GM23338 (cell line): Measurements from ENCODE around the gene FBXL5.

Experiments used
- EZH2 ChIP-seq: fragments of 200-600 bp; sonication (generic); IDR thresholded peaks from one replicate; pipeline ENCODE4 v1.8.0; 2017; ENCODE audit warnings: antibody characterized with exemption, mild to moderate bottlenecking, low read depth; ENCODE audit not compliant: unreplicated experiment
- JUNB ChIP-seq: IDR thresholded peaks from one replicate; pipeline ENCODE4 v1.6.1; 2016; ENCODE audit warnings: antibody characterized with exemption; ENCODE audit not compliant: unreplicated experiment
- POLR2AphosphoS5 ChIP-seq: IDR thresholded peaks from 2 replicates; pipeline ENCODE4 v1.6.1; 2016; ENCODE audit warnings: antibody characterized with exemption, low read depth
- TF ChIP-seq, protein P1 (sequence below): IDR thresholded peaks from one replicate; pipeline ENCODE4 v1.6.1; 2018; ENCODE audit warnings: antibody characterized with exemption; ENCODE audit not compliant: unreplicated experiment
- TF ChIP-seq, protein P2 (sequence below), 2 experiments: fragments of 200-600 bp in 1 of 2; sonication (generic) in 1 of 2; conservative IDR thresholded peaks; 2 replicates each; pipeline versions ENCODE4 v1.5.1 to v1.6.1; 2016 to 2017; ENCODE audit warnings: antibody characterized with exemption in 2 of 2, low read depth in 2 of 2, mild to moderate bottlenecking in 2 of 2, moderate library complexity in 1 of 2
- TF ChIP-seq, protein P3 (sequence below): IDR thresholded peaks from 2 replicates; pipeline ENCODE4 v1.6.1; 2016; ENCODE audit warnings: antibody characterized with exemption

DNA sequence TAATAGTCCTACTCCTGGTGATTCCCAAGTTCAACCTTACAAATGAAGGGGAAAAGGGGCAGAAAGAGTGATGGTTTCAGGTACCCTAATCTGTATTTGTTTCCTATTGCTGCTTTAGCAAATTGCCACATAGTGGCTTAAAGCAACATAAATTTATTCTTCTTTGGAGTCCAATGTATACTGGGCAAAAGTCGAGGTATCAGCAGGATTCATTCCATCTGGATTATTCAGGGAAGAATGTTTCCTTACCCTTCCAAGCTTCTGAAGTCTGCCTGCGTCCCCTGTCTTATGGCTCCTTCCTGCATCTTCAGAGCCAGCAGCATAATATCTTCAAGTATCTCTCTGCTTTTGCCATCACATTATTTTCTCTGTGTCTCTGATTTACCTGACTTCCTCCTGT is 37.4 kb upstream of the FBXL5 start:
- TF ChIP-seq, protein P1, sequence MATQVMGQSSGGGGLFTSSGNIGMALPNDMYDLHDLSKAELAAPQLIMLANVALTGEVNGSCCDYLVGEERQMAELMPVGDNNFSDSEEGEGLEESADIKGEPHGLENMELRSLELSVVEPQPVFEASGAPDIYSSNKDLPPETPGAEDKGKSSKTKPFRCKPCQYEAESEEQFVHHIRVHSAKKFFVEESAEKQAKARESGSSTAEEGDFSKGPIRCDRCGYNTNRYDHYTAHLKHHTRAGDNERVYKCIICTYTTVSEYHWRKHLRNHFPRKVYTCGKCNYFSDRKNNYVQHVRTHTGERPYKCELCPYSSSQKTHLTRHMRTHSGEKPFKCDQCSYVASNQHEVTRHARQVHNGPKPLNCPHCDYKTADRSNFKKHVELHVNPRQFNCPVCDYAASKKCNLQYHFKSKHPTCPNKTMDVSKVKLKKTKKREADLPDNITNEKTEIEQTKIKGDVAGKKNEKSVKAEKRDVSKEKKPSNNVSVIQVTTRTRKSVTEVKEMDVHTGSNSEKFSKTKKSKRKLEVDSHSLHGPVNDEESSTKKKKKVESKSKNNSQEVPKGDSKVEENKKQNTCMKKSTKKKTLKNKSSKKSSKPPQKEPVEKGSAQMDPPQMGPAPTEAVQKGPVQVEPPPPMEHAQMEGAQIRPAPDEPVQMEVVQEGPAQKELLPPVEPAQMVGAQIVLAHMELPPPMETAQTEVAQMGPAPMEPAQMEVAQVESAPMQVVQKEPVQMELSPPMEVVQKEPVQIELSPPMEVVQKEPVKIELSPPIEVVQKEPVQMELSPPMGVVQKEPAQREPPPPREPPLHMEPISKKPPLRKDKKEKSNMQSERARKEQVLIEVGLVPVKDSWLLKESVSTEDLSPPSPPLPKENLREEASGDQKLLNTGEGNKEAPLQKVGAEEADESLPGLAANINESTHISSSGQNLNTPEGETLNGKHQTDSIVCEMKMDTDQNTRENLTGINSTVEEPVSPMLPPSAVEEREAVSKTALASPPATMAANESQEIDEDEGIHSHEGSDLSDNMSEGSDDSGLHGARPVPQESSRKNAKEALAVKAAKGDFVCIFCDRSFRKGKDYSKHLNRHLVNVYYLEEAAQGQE, result no peak
- TF ChIP-seq, protein P2, sequence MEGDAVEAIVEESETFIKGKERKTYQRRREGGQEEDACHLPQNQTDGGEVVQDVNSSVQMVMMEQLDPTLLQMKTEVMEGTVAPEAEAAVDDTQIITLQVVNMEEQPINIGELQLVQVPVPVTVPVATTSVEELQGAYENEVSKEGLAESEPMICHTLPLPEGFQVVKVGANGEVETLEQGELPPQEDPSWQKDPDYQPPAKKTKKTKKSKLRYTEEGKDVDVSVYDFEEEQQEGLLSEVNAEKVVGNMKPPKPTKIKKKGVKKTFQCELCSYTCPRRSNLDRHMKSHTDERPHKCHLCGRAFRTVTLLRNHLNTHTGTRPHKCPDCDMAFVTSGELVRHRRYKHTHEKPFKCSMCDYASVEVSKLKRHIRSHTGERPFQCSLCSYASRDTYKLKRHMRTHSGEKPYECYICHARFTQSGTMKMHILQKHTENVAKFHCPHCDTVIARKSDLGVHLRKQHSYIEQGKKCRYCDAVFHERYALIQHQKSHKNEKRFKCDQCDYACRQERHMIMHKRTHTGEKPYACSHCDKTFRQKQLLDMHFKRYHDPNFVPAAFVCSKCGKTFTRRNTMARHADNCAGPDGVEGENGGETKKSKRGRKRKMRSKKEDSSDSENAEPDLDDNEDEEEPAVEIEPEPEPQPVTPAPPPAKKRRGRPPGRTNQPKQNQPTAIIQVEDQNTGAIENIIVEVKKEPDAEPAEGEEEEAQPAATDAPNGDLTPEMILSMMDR (conservative IDR thresholded peaks at IDR 0.05; ENCODE audit: low read depth in 2 of 2), result no peak
- TF ChIP-seq POLR2AphosphoS5 (no peak), JUNB (no peak), EZH2 (no peak)
- TF ChIP-seq, protein P3, sequence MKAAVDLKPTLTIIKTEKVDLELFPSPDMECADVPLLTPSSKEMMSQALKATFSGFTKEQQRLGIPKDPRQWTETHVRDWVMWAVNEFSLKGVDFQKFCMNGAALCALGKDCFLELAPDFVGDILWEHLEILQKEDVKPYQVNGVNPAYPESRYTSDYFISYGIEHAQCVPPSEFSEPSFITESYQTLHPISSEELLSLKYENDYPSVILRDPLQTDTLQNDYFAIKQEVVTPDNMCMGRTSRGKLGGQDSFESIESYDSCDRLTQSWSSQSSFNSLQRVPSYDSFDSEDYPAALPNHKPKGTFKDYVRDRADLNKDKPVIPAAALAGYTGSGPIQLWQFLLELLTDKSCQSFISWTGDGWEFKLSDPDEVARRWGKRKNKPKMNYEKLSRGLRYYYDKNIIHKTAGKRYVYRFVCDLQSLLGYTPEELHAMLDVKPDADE, result no peak
